Lower leg skin (tissue), 4 donors: ENCODE results near the gene PAGE4. TPM values are rescaled to one million over a fixed set of nuclear protein-coding genes. Genes with fewer than 3 reads are reported as not detected.

Experiments used
- DNase-seq, 2 donors: peaks; one replicate each; pipeline ENCODE4 v3.0.0-alpha.2; 2019; ENCODE audit warnings: low spot score in 2 of 2
- H3K4me3 ChIP-seq: fragments of 200-600 bp; sonication (generic); 2 replicates; pipeline ENCODE4 v1.5.1; 2017; ENCODE audit warnings: mild to moderate bottlenecking, low read depth; ENCODE audit not compliant: poor library complexity, severe bottlenecking
- POLR2A ChIP-seq, 2 donors: fragments of 450-650 bp; IDR thresholded peaks; one replicate each; pipeline ENCODE4 v1.6.1; 2016 to 2017; ENCODE audit warnings: antibody characterized with exemption in 2 of 2, mild to moderate bottlenecking in 1 of 2, moderate library complexity in 1 of 2
- WGBS, 2 donors: methylation state at CpG; one replicate each; pipeline ENCODE4 v1.1.5; 2018; 5-methylcytosine and 5-hydroxymethylcytosine counted together
- intact Hi-C: fragments of 100-400 bp; cut with DNase I; formaldehyde crosslinking; loops from one replicate; pipeline ENCODE4 v1.15.0; 2023; ENCODE audit warnings: low total_unique reads
- total RNA-seq, 4 donors: library from RNA; depleted of rRNA; stranded (reverse); fragments of >200 nt; gene quantifications; one replicate each; pipeline ENCODE4 v1.1.0, GENCODE V29; 2016
- TF ChIP-seq, protein P1 (sequence below), 3 donors: fragments of 450-650 bp; IDR thresholded peaks; one replicate each; pipeline ENCODE4 v1.5.1; 2016; ENCODE audit warnings: antibody characterized with exemption in 3 of 3, mild to moderate bottlenecking in 3 of 3, moderate library complexity in 2 of 3

The PAGE4 gene
- not detected for total RNA-seq

GRCh38 chrX:49829016-49829415 lies at the start of gene PAGE4:
PAGE4 (plus strand) TSS chrX:49829303; CDS start chrX:49830429, 1,126 bp downstream.
- no peak for TF ChIP-seq POLR2A (IDR thresholded peaks at IDR 0.05)
- 66 to 78% methylated on average over 8 of the region's 8 CpGs for WGBS, 2 donors
- intact Hi-C loops, result no loop called here
- no peak for DNase-seq
- H3K4me3 ChIP-seq, result no peak within 1 kb of the TSS

DNA sequence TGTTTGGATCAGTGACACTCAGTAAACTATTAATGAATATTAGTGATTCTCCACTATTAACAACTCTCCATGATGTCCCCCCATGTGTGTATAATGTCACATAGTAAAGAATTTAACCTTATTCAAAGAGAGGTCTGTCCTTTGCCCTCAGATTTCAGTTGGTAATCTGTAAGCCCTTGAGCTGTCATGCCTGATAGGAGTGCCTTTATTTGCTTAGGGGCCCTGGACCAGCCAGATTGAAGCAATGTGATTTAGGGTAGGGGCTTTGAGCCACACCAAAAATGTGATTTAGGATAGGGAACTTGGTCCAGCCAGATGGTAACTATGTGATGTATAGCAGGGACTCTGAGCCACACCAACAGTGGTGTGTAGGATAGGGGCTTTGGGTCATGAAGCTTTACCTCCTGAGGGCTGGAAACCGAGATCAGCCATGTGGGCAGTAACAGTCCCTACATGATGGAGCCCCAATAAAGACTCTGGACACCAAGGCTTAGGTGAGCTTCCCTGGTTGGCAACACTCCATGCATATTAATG lies 44.3 kb upstream of the PAGE4 start:
- DNase-seq, result no peak
- 57 to 100% methylated on average over 1 of the region's 1 CpG for WGBS, 2 donors
- TF ChIP-seq POLR2A (IDR thresholded peaks at IDR 0.05), result no peak
- TF ChIP-seq, protein P1, sequence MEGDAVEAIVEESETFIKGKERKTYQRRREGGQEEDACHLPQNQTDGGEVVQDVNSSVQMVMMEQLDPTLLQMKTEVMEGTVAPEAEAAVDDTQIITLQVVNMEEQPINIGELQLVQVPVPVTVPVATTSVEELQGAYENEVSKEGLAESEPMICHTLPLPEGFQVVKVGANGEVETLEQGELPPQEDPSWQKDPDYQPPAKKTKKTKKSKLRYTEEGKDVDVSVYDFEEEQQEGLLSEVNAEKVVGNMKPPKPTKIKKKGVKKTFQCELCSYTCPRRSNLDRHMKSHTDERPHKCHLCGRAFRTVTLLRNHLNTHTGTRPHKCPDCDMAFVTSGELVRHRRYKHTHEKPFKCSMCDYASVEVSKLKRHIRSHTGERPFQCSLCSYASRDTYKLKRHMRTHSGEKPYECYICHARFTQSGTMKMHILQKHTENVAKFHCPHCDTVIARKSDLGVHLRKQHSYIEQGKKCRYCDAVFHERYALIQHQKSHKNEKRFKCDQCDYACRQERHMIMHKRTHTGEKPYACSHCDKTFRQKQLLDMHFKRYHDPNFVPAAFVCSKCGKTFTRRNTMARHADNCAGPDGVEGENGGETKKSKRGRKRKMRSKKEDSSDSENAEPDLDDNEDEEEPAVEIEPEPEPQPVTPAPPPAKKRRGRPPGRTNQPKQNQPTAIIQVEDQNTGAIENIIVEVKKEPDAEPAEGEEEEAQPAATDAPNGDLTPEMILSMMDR (IDR thresholded peaks at IDR 0.05), result no peak
- intact Hi-C loops, result no loop called here
- H3K4me3 ChIP-seq, result no peak overlapping the region

DNA sequence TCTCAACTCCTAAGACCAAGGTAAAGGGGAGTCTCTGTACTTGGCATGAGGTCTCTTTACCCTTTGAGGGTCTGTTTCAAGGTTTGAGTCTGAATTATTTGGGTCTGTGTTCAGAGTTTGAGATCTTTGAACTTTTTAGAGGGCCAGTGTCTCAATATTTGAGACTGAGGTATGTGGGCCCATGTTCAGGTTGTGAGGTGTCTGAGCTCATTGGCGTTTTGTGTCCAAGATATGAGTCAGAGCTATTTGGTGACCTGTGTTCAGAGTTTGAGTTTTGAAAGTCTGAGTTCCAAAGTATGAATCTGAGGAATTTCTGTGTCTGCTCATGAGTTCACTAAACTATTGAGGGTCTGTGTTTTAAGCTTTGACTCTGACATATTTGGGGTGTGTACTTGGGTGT lies 36.7 kb upstream of the PAGE4 start:
- intact Hi-C loops, result no loop called here
- no peak for DNase-seq
- no peak overlapping the region for H3K4me3 ChIP-seq
- WGBS, 2 donors, result 17 to 50% methylated on average over 1 of the region's 1 CpG
- no peak for TF ChIP-seq POLR2A (IDR thresholded peaks at IDR 0.05)
- TF ChIP-seq, protein P1 (IDR thresholded peaks at IDR 0.05), result no peak

- intact Hi-C loops, result no loop called here
- no peak for DNase-seq
- TF ChIP-seq, protein P1 (IDR thresholded peaks at IDR 0.05), result no peak
- no peak for TF ChIP-seq POLR2A (IDR thresholded peaks at IDR 0.05)
- no peak overlapping the region for H3K4me3 ChIP-seq
These were observed 35.4 kb upstream of the PAGE4 start for GRCh38 chrX:49793686-49794085.

DNA sequence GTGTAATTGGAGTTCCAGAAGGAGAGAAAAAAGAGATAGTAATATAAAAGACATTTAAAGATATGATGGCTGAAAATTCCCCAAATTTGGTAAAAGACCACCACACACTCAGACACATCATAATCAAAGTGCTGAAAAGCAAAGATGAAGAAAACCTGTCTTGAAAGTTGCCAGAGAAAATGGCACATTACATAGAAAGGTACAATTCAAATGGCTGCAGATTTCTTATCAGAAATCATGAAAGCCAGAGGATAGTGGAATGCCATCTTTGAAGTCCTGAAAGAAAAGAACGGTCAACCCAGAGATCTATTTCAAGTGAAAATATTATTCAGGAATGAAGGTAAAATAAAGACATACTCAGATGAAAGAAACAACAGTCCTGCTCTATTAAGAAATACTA lies 29.3 kb upstream of the PAGE4 start:
- H3K4me3 ChIP-seq, result no peak overlapping the region
- WGBS, 2 donors, result 90 to 97% methylated on average over 1 of the region's 1 CpG
- TF ChIP-seq, protein P1 (IDR thresholded peaks at IDR 0.05), result no peak
- no peak for TF ChIP-seq POLR2A (IDR thresholded peaks at IDR 0.05)
- intact Hi-C loops, result no loop called here
- no peak for DNase-seq

DNA sequence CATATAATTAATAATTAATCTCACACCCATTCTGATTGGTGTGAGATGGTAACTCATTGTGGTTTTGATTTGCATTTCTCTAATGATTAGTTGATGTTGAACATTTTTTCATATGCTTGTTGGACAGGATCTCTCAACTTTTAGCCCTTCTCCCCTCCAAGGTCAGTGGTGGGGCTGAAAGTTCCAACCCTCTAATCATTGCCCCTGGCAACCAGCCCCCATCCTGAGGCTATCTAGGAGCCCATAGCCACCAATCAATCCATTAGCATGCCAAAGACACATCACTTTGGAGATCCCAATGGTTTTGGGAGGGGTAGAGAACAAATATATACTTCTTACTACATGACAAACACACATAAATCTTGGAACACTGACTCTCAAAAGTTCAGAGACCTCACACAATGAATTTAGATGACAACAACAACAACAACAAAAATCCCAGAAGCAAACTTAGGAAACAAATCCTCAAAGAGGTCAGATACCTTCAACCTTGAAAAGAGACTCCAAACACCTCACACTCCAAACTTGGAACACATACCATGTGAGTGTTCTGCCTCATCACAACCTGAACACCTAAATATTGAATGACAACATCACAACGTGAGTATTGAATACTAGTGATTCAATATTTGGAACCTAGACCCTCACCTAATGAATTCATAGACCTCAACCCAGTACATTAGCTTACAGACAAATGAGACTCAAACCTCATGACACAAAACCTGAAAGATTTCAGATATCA lies 19.0 kb upstream of the PAGE4 start:
- no peak for TF ChIP-seq POLR2A (IDR thresholded peaks at IDR 0.05)
- TF ChIP-seq, protein P1 (IDR thresholded peaks at IDR 0.05), result no peak
- 36 to 75% methylated on average over 1 of the region's 1 CpG for WGBS, 2 donors
- no peak for DNase-seq
- no peak overlapping the region for H3K4me3 ChIP-seq
- intact Hi-C loops, result no loop called here
